HFFc6 (cell line): ENCODE data around the gene GIPC2. TPM values are rescaled to one million over a fixed set of nuclear protein-coding genes. Genes with fewer than 3 reads are reported as not detected.
A peak's percentile ranks its signal among the peaks of the same experiment; 100 is the strongest.

Experiments
- DNase-seq: peaks from one replicate; pipeline ENCODE4 v3.0.0-alpha.2; 2018
- H3K27ac Mint-ChIP-seq: 2 replicates; pipeline ENCODE4 v1.8.0; 2020; ENCODE audit warnings: mild to moderate bottlenecking, mixed read lengths
- H3K27me3 Mint-ChIP-seq: 2 replicates; pipeline ENCODE4 v1.8.0; 2021; ENCODE audit warnings: mild to moderate bottlenecking, moderate library complexity, mixed read lengths; ENCODE audit not compliant: insufficient read depth
- H3K36me3 Mint-ChIP-seq: 2 replicates; pipeline ENCODE4 v1.8.0; 2021; ENCODE audit warnings: low read depth, mixed read lengths
- H3K4me1 Mint-ChIP-seq: 2 replicates; pipeline ENCODE4 v1.8.0; 2020; ENCODE audit warnings: low read depth, mixed read lengths
- H3K4me3 Mint-ChIP-seq: 2 replicates; pipeline ENCODE4 v1.8.0; 2020; ENCODE audit warnings: mild to moderate bottlenecking, moderate library complexity, mixed read lengths
- H3K9me3 Mint-ChIP-seq: 2 replicates; pipeline ENCODE4 v1.8.0; 2020; ENCODE audit warnings: mild to moderate bottlenecking, mixed read lengths
- total RNA-seq, 6 experiments: library from RNA; stranded (reverse); fragmentation: NEBNext Ultra II Directional; extraction: Animal tissue kit (Norgen Biotek cat#: 25700); gene quantifications; 2 replicates in 1 of 6; 3 replicates in 5 of 6; pipeline ENCODE4 v1.2.3, GENCODE V29; 2021
- TF ChIP-seq, protein P1 (sequence below): fragments of 200-600 bp; sonication (generic); IDR thresholded peaks from 2 replicates; pipeline ENCODE4 v1.5.0; 2021; ENCODE audit warnings: antibody characterized with exemption, mild to moderate bottlenecking

Gene GIPC2
- total RNA-seq, 6 experiments from 2014 or later = 0.17 to 1.00 (median 0.26) TPM

DNA sequence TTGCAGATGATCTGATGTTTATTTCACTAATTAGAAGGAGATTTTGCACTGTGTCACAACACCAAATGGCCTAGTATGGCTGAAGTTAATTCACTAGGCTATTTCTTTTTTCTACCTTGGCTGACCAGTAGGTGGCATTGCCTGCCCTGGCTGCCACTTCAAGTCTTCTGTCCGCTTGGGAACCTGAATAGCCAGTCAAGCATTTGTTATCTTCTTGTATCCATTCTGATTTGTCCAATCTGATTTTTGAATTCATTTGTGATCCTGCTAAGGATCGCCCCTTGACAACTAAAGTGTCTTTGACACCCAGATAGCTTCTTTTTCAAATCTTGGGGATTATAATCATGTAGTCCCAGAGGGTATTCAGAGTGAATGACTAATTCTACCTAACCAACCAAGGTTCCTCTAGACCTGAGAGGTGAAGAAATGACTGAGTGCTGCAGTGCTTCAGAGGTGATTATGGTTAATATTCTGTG is 99.4 kb downstream of the GIPC2 start:
- H3K9me3 Mint-ChIP-seq = no peaks in the 10 kb centered on the region
- H3K36me3 Mint-ChIP-seq = peaks cover 6% of the 10 kb centered on the region; the same call in 1 of the 2 replicates
- H3K27me3 Mint-ChIP-seq = no peaks in the 10 kb centered on the region; the same call in 1 of the 2 replicates
- peak; percentile 68 for DNase-seq
- TF ChIP-seq, protein P1, sequence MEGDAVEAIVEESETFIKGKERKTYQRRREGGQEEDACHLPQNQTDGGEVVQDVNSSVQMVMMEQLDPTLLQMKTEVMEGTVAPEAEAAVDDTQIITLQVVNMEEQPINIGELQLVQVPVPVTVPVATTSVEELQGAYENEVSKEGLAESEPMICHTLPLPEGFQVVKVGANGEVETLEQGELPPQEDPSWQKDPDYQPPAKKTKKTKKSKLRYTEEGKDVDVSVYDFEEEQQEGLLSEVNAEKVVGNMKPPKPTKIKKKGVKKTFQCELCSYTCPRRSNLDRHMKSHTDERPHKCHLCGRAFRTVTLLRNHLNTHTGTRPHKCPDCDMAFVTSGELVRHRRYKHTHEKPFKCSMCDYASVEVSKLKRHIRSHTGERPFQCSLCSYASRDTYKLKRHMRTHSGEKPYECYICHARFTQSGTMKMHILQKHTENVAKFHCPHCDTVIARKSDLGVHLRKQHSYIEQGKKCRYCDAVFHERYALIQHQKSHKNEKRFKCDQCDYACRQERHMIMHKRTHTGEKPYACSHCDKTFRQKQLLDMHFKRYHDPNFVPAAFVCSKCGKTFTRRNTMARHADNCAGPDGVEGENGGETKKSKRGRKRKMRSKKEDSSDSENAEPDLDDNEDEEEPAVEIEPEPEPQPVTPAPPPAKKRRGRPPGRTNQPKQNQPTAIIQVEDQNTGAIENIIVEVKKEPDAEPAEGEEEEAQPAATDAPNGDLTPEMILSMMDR = peak; percentile 97
- peaks cover 47% of the 10 kb centered on the region for H3K4me1 Mint-ChIP-seq
- no peak overlapping the region for H3K4me3 Mint-ChIP-seq
- H3K27ac Mint-ChIP-seq = no peak overlapping the region

DNA sequence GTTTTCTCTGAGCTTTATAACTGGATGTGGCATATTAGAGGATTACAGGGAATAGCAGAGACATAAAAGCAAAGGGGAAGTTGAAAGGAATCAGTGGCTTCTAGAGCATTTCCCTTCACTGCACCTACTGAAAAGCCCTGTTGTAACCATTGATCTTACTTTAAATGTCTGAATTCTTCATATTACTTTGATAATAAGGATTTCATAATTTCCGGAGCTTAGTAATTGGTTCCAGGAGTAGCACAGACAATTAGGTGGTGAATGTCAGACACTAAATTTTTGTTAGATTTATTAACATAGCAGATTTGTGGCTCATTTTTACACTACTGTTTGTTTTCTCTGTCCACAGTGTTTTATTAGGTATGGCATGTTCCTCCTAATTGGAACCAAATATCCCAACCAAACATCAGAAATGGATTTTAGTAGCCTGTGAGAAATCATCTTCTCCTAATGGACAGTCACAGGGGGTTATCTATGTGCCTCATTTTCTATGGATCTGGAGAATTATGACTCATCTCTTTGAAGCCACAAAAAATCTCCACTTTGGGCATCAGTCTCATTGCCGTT is 100.5 kb downstream of the GIPC2 start:
- TF ChIP-seq, protein P1 = no peak
- H3K4me1 Mint-ChIP-seq = peaks cover 47% of the 10 kb centered on the region
- H3K36me3 Mint-ChIP-seq = peaks cover 6% of the 10 kb centered on the region; the same call in 1 of the 2 replicates
- 0 out of 2 replicates have a peak overlapping the region, but pooled peaks have one; percentile 1 for H3K27ac Mint-ChIP-seq
- peak; percentile 34 for DNase-seq
- no peaks in the 10 kb centered on the region; the same call in 1 of the 2 replicates for H3K27me3 Mint-ChIP-seq
- H3K4me3 Mint-ChIP-seq = no peak overlapping the region
- H3K9me3 Mint-ChIP-seq = no peaks in the 10 kb centered on the region

DNA sequence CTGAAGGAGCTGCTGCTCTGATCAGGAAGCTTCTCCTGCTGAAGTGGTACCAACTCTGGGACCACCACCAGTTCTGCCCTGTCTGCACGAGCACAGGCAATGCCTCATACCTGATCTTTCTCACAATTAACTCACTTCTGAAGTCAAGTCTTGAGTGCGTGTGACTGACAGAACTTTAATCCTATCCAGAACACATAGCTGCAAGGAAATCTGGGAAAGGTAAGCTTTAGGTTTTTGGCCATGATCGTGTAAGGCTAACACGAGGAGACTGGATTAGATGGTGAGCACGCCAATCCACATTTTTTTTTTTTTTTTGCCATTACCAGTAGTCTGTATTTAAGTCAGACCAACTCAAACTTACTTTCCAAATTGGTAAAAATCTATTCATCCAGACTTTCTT is 101.3 kb downstream of the GIPC2 start:
- Mint-ChIP-seq H3K9me3 (no peaks in the 10 kb centered on the region), H3K27me3 (no peaks in the 10 kb centered on the region), H3K27ac (no peak overlapping the region), H3K36me3 (peaks cover 6% of the 10 kb centered on the region; the same call in 1 of the 2 replicates), H3K4me1 (peaks cover 43% of the 10 kb centered on the region), H3K4me3 (no peak overlapping the region)
- no peak for DNase-seq
- TF ChIP-seq, protein P1 = no peak

DNA sequence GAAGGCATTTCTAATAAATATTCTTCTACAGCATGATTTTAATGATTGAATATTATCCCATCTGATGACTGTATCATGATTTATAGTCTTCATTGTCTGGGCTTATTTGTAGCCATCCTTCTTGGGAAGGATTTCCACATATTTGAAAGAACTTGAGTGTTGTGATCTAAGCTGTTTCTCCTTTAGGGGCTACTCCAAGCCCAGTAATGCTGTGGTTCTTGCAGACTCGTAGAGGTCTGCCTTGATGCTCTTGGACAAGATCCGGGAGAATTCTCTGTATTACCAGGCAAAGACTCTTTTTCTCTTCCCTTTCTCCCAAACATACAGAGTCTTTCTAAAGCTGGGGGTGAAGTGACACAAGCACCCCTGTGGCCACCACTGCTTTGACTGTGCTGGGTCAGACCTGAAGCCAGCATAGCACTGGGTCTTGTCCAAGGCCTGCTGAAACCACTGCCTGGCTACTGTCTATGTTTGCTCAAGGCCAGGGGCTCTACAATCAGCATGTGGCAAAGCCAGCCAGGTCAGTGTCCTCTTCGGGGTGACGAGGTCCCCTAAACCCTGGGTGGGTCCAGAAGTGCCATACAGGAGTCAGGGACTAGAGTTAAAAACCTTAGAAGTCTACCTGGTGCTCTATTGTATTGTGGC is 107.4 kb downstream of the GIPC2 start:
- TF ChIP-seq, protein P1 = no peak
- peaks cover 6% of the 10 kb centered on the region; the same call in 1 of the 2 replicates for H3K36me3 Mint-ChIP-seq
- H3K4me1 Mint-ChIP-seq = peaks cover 16% of the 10 kb centered on the region
- H3K27me3 Mint-ChIP-seq = no peaks in the 10 kb centered on the region; the same call in 1 of the 2 replicates
- no peak overlapping the region for H3K27ac Mint-ChIP-seq
- no peak for DNase-seq
- no peaks in the 10 kb centered on the region for H3K9me3 Mint-ChIP-seq
- H3K4me3 Mint-ChIP-seq = no peak overlapping the region

DNA sequence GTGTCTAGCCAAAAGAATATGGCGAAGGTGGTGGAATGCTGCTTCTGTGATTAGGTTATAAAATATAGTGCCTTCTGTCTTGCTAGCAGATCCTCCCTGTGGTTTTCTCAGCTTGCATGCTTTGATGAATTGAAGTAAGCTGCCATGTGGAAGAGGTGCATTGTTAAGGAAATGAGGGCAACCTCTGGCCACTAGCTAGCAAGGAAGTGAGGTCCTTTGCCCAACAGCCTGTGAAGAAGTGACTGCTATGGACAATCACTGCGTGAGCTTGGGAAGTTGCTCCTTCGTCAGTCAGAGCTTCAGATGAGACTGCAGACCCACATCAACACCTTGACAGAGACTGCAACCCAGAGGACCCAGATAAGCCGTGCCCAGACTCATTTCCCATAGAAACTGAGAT is 109.4 kb downstream of the GIPC2 start:
- Mint-ChIP-seq H3K27me3 (peaks cover 1% of the 10 kb centered on the region; the same call in 1 of the 2 replicates), H3K9me3 (no peaks in the 10 kb centered on the region; the same call in 1 of the 2 replicates), H3K36me3 (no peaks in the 10 kb centered on the region), H3K4me1 (peaks cover 12% of the 10 kb centered on the region), H3K27ac (no peak overlapping the region), H3K4me3 (no peak overlapping the region)
- TF ChIP-seq, protein P1 = no peak
- no peak for DNase-seq
